ENCODE measurements around the gene DQX1. TPM values are rescaled to one million over a fixed set of nuclear protein-coding genes. Genes with fewer than 3 reads are reported as not detected.
"Not testable (repeated sequence)": the region's sequence is repeated elsewhere in the genome, so short reads cannot be mapped to it uniquely, and the experiment has no call there.

DQX1 gene
- total RNA-seq, 4 donors from 2014 or later = not detected

GRCh38 chr2:74489906-74490305, 36.1 kb downstream of the DQX1 start:
- no peak for TF ChIP-seq CTCF (IDR thresholded peaks at IDR 0.05)
- ATAC-seq (ENCODE audit: low FRiP score) (no peak), DNase-seq (ENCODE audit: low spot score) (no peak)

GRCh38 chr2:74488643-74489481, 37.2 kb downstream of the DQX1 start:
- no peak for TF ChIP-seq CTCF (IDR thresholded peaks at IDR 0.05)
- ATAC-seq (ENCODE audit: low FRiP score) (no peak), DNase-seq (ENCODE audit: low spot score) (no peak)

- TF ChIP-seq CTCF (IDR thresholded peaks at IDR 0.05) = no peak
- ATAC-seq (ENCODE audit: low FRiP score) = no peak
- DNase-seq (ENCODE audit: low spot score) = no peak
Measured at GRCh38 chr2:74486141-74486540, 39.9 kb downstream of the DQX1 start.

- not testable (repeated sequence) for ATAC-seq (ENCODE audit: low FRiP score); DNase-seq (ENCODE audit: low spot score)
Measured at GRCh38 chr2:74483675-74484164, 42.3 kb downstream of the DQX1 start.

GRCh38 chr2:74482801-74483674, 43.0 kb downstream of the DQX1 start, which contains the start of the genes CCDC142 and TTC31:
CCDC142 (minus strand) TSS chr2:74482998; CDS start chr2:74482837, 161 bp downstream.
TTC31 (plus strand) TSS chr2:74483081; CDS start chr2:74483096, 15 bp downstream.
- TF ChIP-seq CTCF (IDR thresholded peaks at IDR 0.05) = no peak
- ATAC-seq (ENCODE audit: low FRiP score) (peak; percentile 98), DNase-seq (ENCODE audit: low spot score) (peak; percentile 93)

- DNase-seq (ENCODE audit: low spot score) (no peak), ATAC-seq (ENCODE audit: low FRiP score) (peak; percentile 66)
- no peak for TF ChIP-seq CTCF (IDR thresholded peaks at IDR 0.05)
Measured at GRCh38 chr2:74481961-74482800, 43.9 kb downstream of the DQX1 start.

Measured in omental fat pad (tissue), 4 donors.